GM19324 (cell line): Measurements from ENCODE around the gene SEC22C.

ENCODE experiments used
- ATAC-seq: cut with Tn5 transposase; IDR thresholded peaks from one replicate; pipeline ENCODE4 v1.9.1; 2021; ENCODE audit warnings: mild to moderate bottlenecking, moderate library complexity; ENCODE audit not compliant: unreplicated experiment, low FRiP score

The SEC22C gene

DNA sequence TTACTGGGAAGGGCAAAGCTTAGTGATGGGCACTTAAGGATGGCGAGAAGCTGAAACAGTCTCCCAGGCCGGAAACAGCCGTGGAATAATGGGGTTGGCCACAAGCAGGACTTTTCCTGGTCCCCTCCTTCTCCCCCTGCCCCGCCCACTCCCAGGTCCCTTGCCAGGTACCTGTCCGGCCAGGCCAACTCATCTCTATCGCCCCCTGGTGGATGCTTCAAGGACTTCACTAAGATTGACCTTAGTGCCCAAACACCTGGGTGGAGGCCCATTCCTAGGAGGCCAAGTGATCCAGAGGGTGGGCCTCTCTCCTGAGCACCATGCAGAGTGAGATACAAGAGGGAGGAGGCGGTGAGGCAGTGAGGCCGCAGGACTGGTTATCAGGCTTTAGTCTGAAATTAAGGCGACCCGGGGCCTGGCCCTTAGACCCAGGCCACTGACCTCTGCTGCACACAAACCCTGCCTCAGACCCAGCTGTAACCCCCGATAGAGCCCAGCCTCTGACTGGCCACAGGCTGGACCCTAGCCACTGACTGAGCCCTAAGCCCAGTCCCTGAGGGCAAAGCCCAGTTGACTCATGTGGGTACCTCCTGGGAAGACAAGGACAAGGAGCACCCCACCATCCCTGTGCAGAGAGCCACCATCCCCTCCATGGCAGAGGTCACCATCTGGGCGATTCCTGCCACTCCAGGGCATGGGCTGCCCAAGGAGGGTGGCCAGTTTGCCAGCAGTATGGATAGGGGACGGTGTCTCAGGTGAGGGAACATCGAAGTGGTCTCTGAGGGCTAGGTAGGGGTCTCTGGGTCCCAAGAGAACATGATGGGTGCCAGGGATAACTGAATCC is 41.7 kb downstream of the SEC22C start:
- ATAC-seq: no peak

DNA sequence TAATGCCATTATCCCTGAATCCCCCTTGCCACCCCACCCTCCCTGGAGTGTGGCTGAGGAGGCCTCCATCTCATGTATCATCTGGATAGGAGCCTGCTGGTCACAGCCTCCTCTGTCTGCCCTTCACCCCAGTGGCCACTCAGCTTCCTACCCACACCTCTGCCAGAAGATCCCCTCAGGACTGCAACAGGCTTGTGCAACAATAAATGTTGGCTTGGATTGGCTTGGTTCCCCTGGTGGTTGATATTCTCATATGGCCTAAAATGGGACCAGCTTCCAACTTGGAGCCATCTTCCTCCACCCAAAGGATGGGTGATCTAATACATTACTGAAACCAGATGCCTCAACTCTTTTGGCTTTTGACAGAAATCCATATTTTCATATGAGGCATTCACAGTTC is 44.4 kb downstream of the SEC22C start:
- no peak for ATAC-seq

DNA sequence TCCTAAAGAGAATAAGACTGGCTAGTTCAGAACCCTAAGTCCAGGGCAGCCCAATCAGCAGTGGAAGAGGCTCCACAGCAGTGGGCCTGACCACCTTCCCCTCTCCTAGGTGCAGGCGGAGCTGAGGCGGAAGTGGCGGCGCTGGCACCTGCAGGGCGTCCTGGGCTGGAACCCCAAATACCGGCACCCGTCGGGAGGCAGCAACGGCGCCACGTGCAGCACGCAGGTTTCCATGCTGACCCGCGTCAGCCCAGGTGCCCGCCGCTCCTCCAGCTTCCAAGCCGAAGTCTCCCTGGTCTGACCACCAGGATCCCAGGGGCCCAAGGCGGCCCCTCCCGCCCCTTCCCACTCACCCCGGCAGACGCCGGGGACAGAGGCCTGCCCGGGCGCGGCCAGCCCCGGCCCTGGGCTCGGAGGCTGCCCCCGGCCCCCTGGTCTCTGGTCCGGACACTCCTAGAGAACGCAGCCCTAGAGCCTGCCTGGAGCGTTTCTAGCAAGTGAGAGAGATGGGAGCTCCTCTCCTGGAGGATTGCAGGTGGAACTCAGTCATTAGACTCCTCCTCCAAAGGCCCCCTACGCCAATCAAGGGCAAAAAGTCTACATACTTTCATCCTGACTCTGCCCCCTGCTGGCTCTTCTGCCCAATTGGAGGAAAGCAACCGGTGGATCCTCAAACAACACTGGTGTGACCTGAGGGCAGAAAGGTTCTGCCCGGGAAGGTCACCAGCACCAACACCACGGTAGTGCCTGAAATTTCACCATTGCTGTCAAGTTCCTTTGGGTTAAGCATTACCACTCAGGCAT is 45.6 kb downstream of the SEC22C start:
- no peak for ATAC-seq

DNA sequence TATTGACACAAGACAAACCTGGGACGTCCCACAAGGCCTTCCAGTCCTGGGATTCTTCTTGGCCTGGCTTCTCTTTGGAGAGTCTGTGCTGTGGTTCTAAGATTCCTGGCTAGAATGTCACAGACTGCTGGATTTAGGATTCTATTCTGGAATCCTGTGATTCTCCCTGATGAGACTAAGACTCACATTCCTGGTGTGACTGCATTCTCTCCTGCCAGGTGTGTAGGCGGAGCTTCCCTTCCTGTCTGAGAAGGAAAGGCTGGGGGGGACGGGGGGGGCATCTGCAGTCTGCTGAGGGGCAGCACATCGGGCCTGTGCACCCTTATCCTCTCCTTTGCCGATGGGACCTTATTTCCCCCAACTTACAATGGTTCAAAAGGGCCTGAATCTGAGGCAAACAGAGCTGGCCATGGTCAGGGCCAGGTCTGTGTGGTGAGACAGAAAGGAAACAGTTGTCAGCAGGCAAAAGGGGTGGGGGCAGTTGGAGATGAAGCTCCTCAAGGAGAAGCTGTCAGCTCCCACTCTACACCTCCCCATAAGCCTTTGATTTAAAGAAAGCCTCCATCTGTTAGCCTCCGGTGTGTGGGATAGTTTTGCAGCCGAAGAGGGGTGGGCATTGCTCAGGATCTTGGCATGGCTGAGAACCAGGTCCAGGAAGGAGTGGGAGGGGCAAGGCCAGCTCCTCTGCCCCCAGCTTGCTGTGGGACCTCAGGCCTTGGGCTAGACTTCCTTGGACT is 48.4 kb downstream of the SEC22C start:
- no peak for ATAC-seq

DNA sequence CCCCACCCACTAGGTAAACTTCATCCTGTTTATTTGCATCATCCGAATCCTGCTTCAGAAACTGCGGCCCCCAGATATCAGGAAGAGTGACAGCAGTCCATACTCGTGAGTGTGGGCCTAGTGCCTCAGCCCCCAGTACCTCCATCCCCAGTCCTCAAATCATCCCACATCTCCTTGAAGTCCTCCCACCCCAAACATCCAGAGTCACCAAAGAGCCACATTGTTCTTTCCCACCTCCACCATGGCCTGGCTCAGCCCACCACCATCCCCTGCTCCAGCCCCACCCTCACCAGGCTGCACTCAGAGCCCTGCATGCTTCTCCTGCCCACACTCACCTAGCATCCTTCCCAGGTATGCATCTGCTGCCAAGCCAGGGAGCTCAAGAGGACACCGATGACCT is 49.5 kb downstream of the SEC22C start:
- ATAC-seq: no peak

DNA sequence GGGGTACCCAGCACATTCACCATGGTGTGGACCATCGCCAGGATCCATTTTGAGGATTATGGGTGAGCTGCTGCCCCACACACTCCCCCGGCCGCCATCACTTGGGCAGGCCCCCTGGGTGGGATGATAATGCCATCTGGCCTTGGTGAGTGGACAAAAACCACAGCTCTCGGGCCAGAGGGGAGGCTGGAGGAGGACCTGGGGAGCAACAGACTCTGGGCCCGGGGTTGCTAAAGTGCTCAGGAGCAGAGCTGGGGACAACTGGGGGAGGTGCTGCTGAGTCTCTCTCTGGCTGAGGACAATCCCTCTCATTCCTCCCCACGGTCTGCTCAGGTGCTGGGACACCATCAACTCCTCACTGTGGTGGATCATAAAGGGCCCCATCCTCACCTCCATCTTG is 50.3 kb downstream of the SEC22C start:
- ATAC-seq: no peak

DNA sequence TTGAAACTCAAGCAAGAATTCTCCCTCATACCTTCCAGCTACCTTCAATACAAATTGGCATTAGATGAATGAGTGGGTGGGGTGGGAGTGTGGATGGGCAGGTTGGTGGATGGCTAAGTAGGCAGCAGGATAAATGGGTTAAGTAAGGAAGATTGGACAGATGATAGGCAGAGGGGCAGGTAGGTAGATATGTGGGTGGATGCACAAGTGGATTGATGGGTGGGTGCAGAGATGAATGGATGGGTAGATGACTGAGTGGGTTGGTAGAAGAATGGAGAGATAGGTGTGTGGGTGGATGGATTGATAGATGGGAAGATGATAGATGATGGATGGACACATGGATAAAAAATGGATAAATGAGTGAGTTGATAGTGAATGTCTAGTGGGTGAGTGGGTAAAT is 51.7 kb downstream of the SEC22C start:
- no peak for ATAC-seq

DNA sequence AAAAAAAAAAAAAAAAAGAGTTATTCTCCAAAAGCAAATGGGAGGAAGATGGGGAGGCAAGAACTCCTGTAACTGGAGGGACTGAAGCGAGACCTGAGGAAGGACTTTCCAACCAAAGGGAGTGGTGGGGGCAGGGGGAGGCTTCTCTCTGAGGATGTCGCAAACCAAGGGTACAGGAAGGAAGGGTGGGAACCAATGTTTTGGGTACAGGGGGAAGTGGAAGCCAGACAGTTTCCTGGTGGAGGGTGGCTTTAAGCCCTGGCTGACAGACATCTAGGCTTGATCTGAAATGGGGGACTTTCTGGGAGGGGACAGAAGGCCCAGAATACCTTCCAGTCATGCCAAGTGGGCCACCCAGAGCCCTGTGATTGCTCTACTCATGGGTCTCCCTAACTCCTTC is 52.3 kb downstream of the SEC22C start:
- ATAC-seq: no peak

DNA sequence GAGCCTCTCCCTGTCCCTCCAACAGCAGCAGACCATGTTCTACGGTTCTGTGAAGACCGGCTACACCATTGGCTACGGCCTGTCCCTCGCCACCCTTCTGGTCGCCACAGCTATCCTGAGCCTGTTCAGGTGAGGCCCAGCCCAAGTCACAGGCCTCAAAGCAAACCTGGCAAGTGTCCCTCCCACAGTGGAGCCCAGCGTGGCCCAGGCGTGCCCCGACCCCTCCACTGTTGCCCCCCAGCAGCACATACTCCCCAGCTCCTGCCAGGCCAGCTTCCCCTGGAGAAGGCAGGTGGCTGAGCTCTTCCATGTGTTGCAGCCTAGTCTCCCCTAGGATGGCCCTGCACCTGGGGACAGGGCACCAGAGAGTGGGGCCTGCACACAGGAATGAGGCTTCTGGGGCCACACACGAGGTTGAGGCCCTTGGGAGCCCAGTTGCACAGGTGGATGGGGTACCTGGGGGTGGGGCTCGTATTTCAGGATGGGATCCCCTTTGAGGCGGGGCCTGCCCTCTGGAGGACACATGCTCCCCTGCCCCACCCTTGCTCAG is 54.3 kb downstream of the SEC22C start:
- no peak for ATAC-seq

DNA sequence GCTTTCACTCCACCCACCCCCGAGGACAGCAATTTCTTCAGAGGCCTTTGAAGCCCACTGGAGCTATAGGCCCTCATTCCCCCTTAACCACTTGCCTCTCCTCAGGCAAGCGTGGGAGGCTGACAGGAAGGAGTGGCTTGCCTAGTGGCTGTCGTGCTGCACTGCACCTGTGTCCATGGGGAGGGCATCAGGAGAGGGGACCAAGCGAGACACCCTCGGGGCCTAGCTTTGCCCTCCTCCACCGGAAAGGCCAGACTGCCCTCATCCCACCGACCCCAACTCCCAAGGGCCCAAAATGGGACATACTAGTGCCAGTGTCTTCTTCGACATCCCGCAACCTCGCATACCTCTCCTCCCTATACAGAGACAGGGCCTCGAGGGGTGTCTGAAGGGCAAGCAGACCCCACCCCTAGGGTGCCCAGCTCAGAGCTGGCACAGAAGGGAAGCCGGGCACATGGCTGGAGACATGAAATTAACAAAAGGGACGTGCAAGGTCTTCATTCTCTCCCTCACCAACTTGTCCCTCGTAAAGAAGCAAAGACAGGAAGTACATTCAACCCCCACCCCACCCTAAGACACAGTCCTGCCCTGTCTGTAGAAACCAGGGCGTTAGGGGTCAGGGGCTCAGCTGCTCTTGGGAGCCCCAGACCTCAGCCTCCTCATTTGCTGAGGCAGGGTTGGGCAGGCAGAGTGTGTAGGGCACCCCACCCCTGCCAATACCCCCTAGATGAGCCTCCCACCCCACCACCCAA is 55.0 kb downstream of the SEC22C start:
- ATAC-seq: no peak

DNA sequence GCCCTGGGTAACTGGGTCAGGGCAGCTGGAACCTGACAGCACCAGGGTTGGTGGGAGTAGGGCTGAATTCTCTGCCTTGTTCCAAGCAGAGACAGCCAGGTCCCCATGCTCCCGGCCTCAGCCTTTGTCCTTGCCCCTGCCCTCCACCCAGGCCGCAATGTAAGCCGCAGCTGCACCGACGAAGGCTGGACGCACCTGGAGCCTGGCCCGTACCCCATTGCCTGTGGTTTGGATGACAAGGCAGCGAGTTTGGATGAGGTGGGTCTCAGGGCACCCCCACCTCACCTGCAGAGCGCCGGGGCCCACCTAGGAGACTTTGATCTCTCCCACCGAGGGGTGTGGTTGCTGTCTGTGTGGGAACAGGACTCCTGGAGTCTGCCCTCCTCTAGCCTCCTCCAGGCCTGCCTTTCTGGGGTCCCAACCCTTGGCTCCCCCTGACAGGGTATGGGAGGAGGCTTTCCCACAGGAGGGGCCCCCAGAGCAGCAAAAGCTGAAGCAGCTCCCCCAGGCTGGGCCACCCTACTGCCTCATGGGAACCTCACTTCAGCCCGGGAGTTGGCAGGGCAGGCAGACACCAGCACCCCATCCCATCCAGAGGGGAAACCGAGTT is 55.9 kb downstream of the SEC22C start:
- no peak for ATAC-seq

DNA sequence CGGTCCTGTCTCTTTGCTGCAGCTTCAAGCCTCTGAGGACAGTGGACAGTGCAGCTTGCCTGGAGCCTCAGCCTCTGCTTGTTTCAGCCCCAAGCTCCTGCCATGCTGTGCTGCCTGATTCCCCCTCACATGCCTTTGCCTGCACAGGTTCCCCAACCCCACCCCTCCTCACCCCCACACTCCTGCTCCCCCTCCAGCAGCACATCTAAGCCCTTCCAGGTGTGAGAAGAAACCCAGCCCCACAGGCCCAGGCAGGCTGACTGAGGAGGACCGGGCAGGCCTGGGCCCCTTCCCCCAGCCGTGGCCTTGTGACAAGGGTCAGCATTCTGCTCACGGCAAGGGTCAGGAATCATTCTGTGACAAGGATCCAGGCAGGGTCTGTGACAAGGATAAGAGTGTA is 56.6 kb downstream of the SEC22C start:
- ATAC-seq: no peak

DNA sequence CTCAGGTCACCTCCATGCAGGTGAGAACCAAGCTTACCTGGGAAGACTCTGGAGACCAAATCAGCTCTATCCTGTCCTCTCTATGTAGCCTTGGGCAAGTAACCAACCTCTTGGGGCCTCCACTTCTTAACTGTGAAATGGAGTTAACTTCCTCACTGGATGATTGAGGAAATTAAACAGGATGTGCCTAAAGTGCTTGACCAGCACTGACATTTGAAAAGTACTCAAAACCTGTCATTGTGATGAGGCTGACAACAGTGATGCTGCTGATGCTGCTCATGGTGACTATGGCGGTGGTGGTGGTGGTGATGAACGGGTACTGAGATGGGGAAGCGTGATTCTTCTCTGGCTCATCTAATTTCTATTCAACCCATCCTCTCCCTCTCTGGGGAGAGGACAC is 57.0 kb downstream of the SEC22C start:
- no peak for ATAC-seq

DNA sequence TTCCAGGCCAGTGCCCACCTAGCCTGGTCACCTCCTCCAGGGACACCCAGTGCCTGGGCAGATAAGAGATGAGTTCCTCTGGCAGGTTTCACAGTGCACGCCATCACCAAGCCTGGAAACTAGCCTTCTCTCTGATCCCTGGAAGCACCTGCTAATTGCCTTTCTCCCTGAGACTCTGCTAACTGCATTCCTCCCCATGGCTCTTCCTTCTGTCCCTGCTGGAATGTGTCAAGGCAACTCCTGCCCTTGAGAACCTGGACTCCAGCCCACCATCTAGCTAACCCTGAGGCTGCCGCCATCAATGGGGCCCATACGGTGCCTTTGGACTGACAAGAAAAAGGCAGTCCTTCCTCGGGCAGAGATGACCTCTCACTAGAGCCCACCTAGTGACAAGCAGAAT is 60.9 kb downstream of the SEC22C start:
- ATAC-seq: no peak

DNA sequence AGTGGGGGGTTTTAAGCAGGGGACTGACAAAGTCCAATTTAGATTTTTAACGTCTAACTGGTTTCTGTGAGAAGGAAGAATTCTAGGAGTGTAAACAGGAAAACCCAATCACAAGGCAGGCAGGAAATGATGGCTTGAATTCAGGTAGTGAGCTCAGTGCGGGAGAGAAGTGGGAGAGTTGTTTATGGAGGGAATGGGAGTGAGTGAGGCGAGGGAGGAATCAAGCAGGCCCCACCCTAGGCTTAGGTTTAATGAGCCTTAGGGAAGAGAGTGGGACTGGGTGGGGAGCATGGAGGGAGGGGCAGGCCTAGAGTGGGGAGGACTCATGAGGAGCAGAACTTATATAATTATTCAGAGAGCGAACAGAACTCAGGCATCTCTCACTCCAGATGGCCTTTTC is 61.4 kb downstream of the SEC22C start:
- ATAC-seq: no peak

DNA sequence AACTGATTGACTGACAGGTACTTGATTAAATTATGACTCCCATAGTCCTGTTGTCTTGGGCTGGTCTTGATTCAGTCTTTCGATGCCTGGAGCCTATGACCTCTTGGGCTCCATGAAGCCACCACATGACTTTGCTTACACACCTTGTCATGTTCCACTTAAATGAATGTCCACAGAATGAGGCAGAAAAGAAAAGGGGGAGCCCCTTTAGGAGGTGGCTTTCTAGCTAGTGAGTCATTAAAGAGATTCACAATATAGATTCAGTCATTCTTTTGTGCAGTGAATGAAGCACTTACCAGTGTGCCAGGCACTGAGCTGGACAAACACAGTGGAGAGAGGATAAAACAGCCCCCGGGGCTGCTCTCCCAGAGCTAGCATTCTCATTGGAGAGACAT is 62.2 kb downstream of the SEC22C start:
- ATAC-seq: no peak

DNA sequence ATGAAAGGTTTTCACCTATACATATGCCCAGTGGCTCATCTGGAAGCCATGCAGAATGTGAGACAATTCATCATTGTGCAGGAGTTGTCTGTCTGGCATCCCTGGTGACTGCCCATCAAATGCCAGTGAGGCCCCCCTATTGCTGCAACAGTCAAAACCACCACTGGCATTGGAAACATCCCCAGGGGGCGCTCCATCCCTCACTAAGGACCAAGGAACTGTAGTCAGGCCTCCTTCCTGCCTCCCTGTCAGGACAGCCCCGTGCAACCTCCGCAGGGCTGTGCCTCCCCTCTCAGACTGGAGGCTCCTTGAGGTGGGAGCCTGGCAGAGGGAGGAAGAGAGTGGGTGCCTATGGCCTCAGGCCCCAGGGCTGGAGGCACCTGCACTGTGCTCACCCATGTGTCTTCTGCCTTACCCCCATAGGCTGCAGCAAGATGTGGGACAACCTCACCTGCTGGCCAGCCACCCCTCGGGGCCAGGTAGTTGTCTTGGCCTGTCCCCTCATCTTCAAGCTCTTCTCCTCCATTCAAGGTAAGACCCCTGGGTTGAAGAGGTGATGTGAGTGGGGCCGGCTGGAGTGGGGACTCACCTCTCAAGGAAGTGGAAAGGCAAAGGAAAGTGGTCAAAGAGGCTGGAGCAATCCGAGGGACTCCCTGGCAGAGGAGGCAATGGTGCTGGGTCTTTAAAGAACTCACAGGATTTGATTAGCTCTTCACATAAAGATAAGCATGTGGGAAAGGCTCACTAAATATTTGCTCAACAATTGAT is 62.8 kb downstream of the SEC22C start:
- no peak for ATAC-seq

DNA sequence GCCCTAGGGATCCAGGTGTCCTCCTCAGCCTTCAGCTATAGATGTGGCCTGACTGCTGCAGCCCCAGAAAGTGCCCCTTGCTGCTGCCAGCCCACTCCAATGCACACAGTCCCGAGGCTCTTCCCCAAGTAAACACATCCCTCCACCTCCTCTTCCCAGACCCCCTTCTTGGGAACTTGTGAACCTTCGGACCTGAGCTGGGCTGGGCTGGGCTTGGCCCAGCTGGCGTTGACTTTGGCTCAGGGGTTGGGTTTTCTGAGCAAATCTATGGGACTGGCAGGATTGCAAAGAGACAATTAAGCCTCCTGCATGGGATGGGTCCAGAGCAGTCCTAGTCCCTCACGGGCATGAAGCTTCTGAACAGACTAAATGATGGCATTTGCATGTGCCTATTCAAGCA is 64.7 kb downstream of the SEC22C start:
- ATAC-seq: no peak

DNA sequence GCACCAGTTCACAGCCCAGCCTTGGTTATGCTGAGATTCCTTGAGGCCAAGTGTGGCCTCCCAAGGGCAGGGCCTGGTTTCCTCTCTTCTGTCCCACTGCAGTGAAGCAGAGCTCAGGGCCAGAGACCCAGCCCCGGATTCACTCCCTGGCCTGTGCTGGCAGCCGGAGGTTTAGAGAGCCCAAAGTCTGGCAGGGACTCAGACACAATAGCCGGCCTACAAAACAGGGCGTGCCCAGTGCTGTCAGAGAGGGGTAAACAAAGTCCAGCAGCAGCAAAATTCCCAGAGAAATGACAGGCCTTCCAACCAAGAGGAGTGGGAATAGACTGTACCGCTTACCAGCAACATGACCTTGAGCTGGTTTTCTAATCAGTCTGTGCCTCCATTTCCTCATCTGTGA is 65.3 kb downstream of the SEC22C start:
- ATAC-seq: no peak
